ENCODE measurements around the gene NOLC1.

Gene NOLC1

GRCh38 chr10:102184606-102185005 is 32.4 kb downstream of the NOLC1 start:
- Histone ChIP-seq H3K18ac (ENCODE audit: low read depth in 1 of 2, low read length in 2 of 2) (no peak overlapping the region), H3K36me3 (ENCODE audit: control insufficient read depth in 1 of 2, insufficient read depth in 2 of 2, low read depth in 1 of 2, low read length in 2 of 2) (no peaks in the 10 kb centered on the region), H4K91ac (ENCODE audit: low read length) (no peak overlapping the region), H2BK12ac (ENCODE audit: low read length in 2 of 2) (no peak overlapping the region), H3K23ac (ENCODE audit: low read length in 2 of 2) (no peak overlapping the region), H3K4me2 (ENCODE audit: low read length, poor library complexity, severe bottlenecking) (no peak overlapping the region), H3K4ac (ENCODE audit: low read depth in 1 of 2, low read length in 2 of 2) (no peak overlapping the region), H3K14ac (ENCODE audit: low read length in 2 of 2) (no peak overlapping the region), H3K4me1 (ENCODE audit: control insufficient read depth, insufficient read depth, low read depth, low read length) (no peaks in the 10 kb centered on the region), H3K27ac (ENCODE audit: low read length, poor library complexity, severe bottlenecking) (no peak overlapping the region), H2BK5ac (ENCODE audit: low read depth, low read length, poor library complexity, severe bottlenecking) (no peak overlapping the region), H2AK5ac (ENCODE audit: low read length, severe bottlenecking) (no peak overlapping the region), H2BK120ac (ENCODE audit: low read depth, low read length) (no peak overlapping the region), H3K9ac (ENCODE audit: low read length) (no peak overlapping the region), H2AFZ (ENCODE audit: low read depth, low read length) (no peak overlapping the region), H3K4me3 (ENCODE audit: insufficient read depth in 1 of 2, low read depth in 1 of 2, low read length in 2 of 2) (no peak overlapping the region), H4K8ac (ENCODE audit: low read length) (no peak overlapping the region), H3K27me3 (ENCODE audit: control insufficient read depth in 1 of 2, insufficient read depth in 1 of 2, low read length in 2 of 2) (no peaks in the 10 kb centered on the region), H3K79me1 (replicated peaks; ENCODE audit: low read length, poor library complexity, severe bottlenecking) (no peaks in the 10 kb centered on the region), H3K9me3 (ENCODE audit: control insufficient read depth, low read length) (peaks cover 4% of the 10 kb centered on the region), H2BK15ac (ENCODE audit: low read depth, poor library complexity, severe bottlenecking) (no peak overlapping the region)
- 89% methylated on average over 2 of the region's 2 CpGs for WGBS
- no peak for DNase-seq

- WGBS = 81% methylated on average over 2 of the region's 2 CpGs
- no peaks in the 10 kb centered on the region for H3K79me1 ChIP-seq (replicated peaks; ENCODE audit: low read length, poor library complexity, severe bottlenecking)
- H3K4me1 ChIP-seq (ENCODE audit: control insufficient read depth, insufficient read depth, low read depth, low read length) = no peaks in the 10 kb centered on the region
These were observed 33.1 kb downstream of the NOLC1 start for GRCh38 chr10:102185272-102185671.

GRCh38 chr10:102185811-102186527 is 33.8 kb downstream of the NOLC1 start:
- Histone ChIP-seq H2AFZ (ENCODE audit: low read depth, low read length) (no peak overlapping the region), H3K4ac (ENCODE audit: low read depth in 1 of 2, low read length in 2 of 2) (no peak overlapping the region), H3K4me3 (ENCODE audit: insufficient read depth in 1 of 2, low read depth in 1 of 2, low read length in 2 of 2) (no peak overlapping the region), H2BK120ac (ENCODE audit: low read depth, low read length) (no peak overlapping the region), H2AK5ac (ENCODE audit: low read length, severe bottlenecking) (no peak overlapping the region), H4K8ac (ENCODE audit: low read length) (no peak overlapping the region), H3K4me2 (ENCODE audit: low read length, poor library complexity, severe bottlenecking) (no peak overlapping the region), H2BK15ac (ENCODE audit: low read depth, poor library complexity, severe bottlenecking) (no peak overlapping the region), H3K9me3 (ENCODE audit: control insufficient read depth, low read length) (peaks cover 4% of the 10 kb centered on the region), H3K79me1 (replicated peaks; ENCODE audit: low read length, poor library complexity, severe bottlenecking) (no peaks in the 10 kb centered on the region), H3K27ac (ENCODE audit: low read length, poor library complexity, severe bottlenecking) (no peak overlapping the region), H3K27me3 (ENCODE audit: control insufficient read depth in 1 of 2, insufficient read depth in 1 of 2, low read length in 2 of 2) (no peaks in the 10 kb centered on the region), H3K14ac (ENCODE audit: low read length in 2 of 2) (no peak overlapping the region), H3K36me3 (ENCODE audit: control insufficient read depth in 1 of 2, insufficient read depth in 2 of 2, low read depth in 1 of 2, low read length in 2 of 2) (no peaks in the 10 kb centered on the region), H4K91ac (ENCODE audit: low read length) (no peak overlapping the region), H2BK5ac (ENCODE audit: low read depth, low read length, poor library complexity, severe bottlenecking) (no peak overlapping the region), H3K23ac (ENCODE audit: low read length in 2 of 2) (no peak overlapping the region), H3K4me1 (ENCODE audit: control insufficient read depth, insufficient read depth, low read depth, low read length) (no peaks in the 10 kb centered on the region), H3K18ac (ENCODE audit: low read depth in 1 of 2, low read length in 2 of 2) (no peak overlapping the region), H2BK12ac (ENCODE audit: low read length in 2 of 2) (no peak overlapping the region), H3K9ac (ENCODE audit: low read length) (no peak overlapping the region)
- WGBS = 84% methylated on average over 14 of the region's 15 CpGs
- no peak for DNase-seq

More at GRCh38 chr10:102185272-102185671, 33.1 kb downstream of the NOLC1 start:
- H3K27ac ChIP-seq (ENCODE audit: low read length, poor library complexity, severe bottlenecking) = no peak overlapping the region
- no peaks in the 10 kb centered on the region for H3K27me3 ChIP-seq (ENCODE audit: control insufficient read depth in 1 of 2, insufficient read depth in 1 of 2, low read length in 2 of 2)
- no peak overlapping the region for H4K91ac ChIP-seq (ENCODE audit: low read length)
- H2AFZ ChIP-seq (ENCODE audit: low read depth, low read length) = no peak overlapping the region
- no peak overlapping the region for H3K18ac ChIP-seq (ENCODE audit: low read depth in 1 of 2, low read length in 2 of 2)
- H2BK5ac ChIP-seq (ENCODE audit: low read depth, low read length, poor library complexity, severe bottlenecking) = no peak overlapping the region
- H2BK120ac ChIP-seq (ENCODE audit: low read depth, low read length) = no peak overlapping the region
- no peak overlapping the region for H3K4me3 ChIP-seq (ENCODE audit: insufficient read depth in 1 of 2, low read depth in 1 of 2, low read length in 2 of 2)
- no peak overlapping the region for H2AK5ac ChIP-seq (ENCODE audit: low read length, severe bottlenecking)
- no peak overlapping the region for H3K14ac ChIP-seq (ENCODE audit: low read length in 2 of 2)
- H2BK12ac ChIP-seq (ENCODE audit: low read length in 2 of 2) = no peak overlapping the region
- no peak overlapping the region for H3K23ac ChIP-seq (ENCODE audit: low read length in 2 of 2)
- H3K9ac ChIP-seq (ENCODE audit: low read length) = no peak overlapping the region
- no peak overlapping the region for H3K4ac ChIP-seq (ENCODE audit: low read depth in 1 of 2, low read length in 2 of 2)
- no peak for DNase-seq
- no peaks in the 10 kb centered on the region for H3K36me3 ChIP-seq (ENCODE audit: control insufficient read depth in 1 of 2, insufficient read depth in 2 of 2, low read depth in 1 of 2, low read length in 2 of 2)
- H2BK15ac ChIP-seq (ENCODE audit: low read depth, poor library complexity, severe bottlenecking) = no peak overlapping the region
- H3K9me3 ChIP-seq (ENCODE audit: control insufficient read depth, low read length) = peaks cover 4% of the 10 kb centered on the region
- no peak overlapping the region for H3K4me2 ChIP-seq (ENCODE audit: low read length, poor library complexity, severe bottlenecking)
- no peak overlapping the region for H4K8ac ChIP-seq (ENCODE audit: low read length)

- no peak overlapping the region for H3K18ac ChIP-seq (ENCODE audit: low read depth in 1 of 2, low read length in 2 of 2)
- no peak overlapping the region for H2BK12ac ChIP-seq (ENCODE audit: low read length in 2 of 2)
- H2BK5ac ChIP-seq (ENCODE audit: low read depth, low read length, poor library complexity, severe bottlenecking) = no peak overlapping the region
- peaks cover 20% of the 10 kb centered on the region for H3K9me3 ChIP-seq (ENCODE audit: control insufficient read depth, low read length)
- no peak overlapping the region for H2BK15ac ChIP-seq (ENCODE audit: low read depth, poor library complexity, severe bottlenecking)
- H2AK5ac ChIP-seq (ENCODE audit: low read length, severe bottlenecking) = no peak overlapping the region
- WGBS = 57% methylated on average over 3 of the region's 3 CpGs
- no peak overlapping the region for H2AFZ ChIP-seq (ENCODE audit: low read depth, low read length)
- H3K4ac ChIP-seq (ENCODE audit: low read depth in 1 of 2, low read length in 2 of 2) = no peak overlapping the region
- H3K4me1 ChIP-seq (ENCODE audit: control insufficient read depth, insufficient read depth, low read depth, low read length) = no peaks in the 10 kb centered on the region
- H3K27ac ChIP-seq (ENCODE audit: low read length, poor library complexity, severe bottlenecking) = no peak overlapping the region
- no peak overlapping the region for H3K4me3 ChIP-seq (ENCODE audit: insufficient read depth in 1 of 2, low read depth in 1 of 2, low read length in 2 of 2)
- H2BK120ac ChIP-seq (ENCODE audit: low read depth, low read length) = no peak overlapping the region
- no peak overlapping the region for H4K8ac ChIP-seq (ENCODE audit: low read length)
- H3K27me3 ChIP-seq (ENCODE audit: control insufficient read depth in 1 of 2, insufficient read depth in 1 of 2, low read length in 2 of 2) = no peaks in the 10 kb centered on the region
- DNase-seq = no peak
- no peak overlapping the region for H3K23ac ChIP-seq (ENCODE audit: low read length in 2 of 2)
- no peaks in the 10 kb centered on the region for H3K79me1 ChIP-seq (replicated peaks; ENCODE audit: low read length, poor library complexity, severe bottlenecking)
- no peak overlapping the region for H4K91ac ChIP-seq (ENCODE audit: low read length)
- no peak overlapping the region for H3K14ac ChIP-seq (ENCODE audit: low read length in 2 of 2)
- H3K4me2 ChIP-seq (ENCODE audit: low read length, poor library complexity, severe bottlenecking) = no peak overlapping the region
- H3K36me3 ChIP-seq (ENCODE audit: control insufficient read depth in 1 of 2, insufficient read depth in 2 of 2, low read depth in 1 of 2, low read length in 2 of 2) = no peaks in the 10 kb centered on the region
- H3K9ac ChIP-seq (ENCODE audit: low read length) = no peak overlapping the region
These were observed 36.2 kb downstream of the NOLC1 start for GRCh38 chr10:102188298-102188940.
